Activated T-helper 1 cell treated with anti-CD3 and anti-CD28 coated beads, Interleukin-12 subunit alpha, Interleukin-12 subunit beta, Interleukin-2, Interleukin-4 antibody, amounts not matched to agents 30 ng/mL and 10 ng/mL and 1 ng/mL, durations not matched to agents 14 hours and 24 hours and 36 hours (primary cell): ENCODE data around the gene TAB2. TPM values are rescaled to one million over a fixed set of nuclear protein-coding genes. Genes with fewer than 3 reads are reported as not detected.
"Not testable (repeated sequence)": the region's sequence is repeated elsewhere in the genome, so short reads cannot be mapped to it uniquely, and the experiment has no call there.

Source experiments
- DNase-seq: peaks from one replicate; pipeline ENCODE4 v3.0.0; 2021; ENCODE audit warnings: low spot score
- H3K27ac Mint-ChIP-seq: one replicate; pipeline ENCODE4 v1.8.0; 2021; ENCODE audit warnings: mild to moderate bottlenecking, mixed read lengths
- H3K27me3 Mint-ChIP-seq: one replicate; pipeline ENCODE4 v1.8.0; 2022; ENCODE audit warnings: mild to moderate bottlenecking, moderate library complexity, mixed read lengths; ENCODE audit not compliant: insufficient read depth
- H3K36me3 Mint-ChIP-seq: one replicate; pipeline ENCODE4 v1.8.0; 2021; ENCODE audit warnings: low read depth, mixed read lengths
- H3K4me1 Mint-ChIP-seq: one replicate; pipeline ENCODE4 v1.8.0; 2021; ENCODE audit warnings: low read depth, mixed read lengths
- H3K4me3 Mint-ChIP-seq: one replicate; pipeline ENCODE4 v1.8.0; 2021; ENCODE audit warnings: mild to moderate bottlenecking, moderate library complexity, mixed read lengths
- H3K9me3 Mint-ChIP-seq: one replicate; pipeline ENCODE4 v1.8.0; 2021; ENCODE audit warnings: mixed read lengths
- intact Hi-C: fragments of 100-400 bp; cut with micrococcal nuclease; formaldehyde crosslinking; loops from one replicate; pipeline ENCODE4 v1.15.1; 2024
- total RNA-seq: library from RNA; stranded (reverse); gene quantifications from 2 replicates; pipeline ENCODE4 v1.2.3, GENCODE V29; 2022

TAB2 gene
- total RNA-seq, 1 donor from 2014 or later: 157 TPM

DNA sequence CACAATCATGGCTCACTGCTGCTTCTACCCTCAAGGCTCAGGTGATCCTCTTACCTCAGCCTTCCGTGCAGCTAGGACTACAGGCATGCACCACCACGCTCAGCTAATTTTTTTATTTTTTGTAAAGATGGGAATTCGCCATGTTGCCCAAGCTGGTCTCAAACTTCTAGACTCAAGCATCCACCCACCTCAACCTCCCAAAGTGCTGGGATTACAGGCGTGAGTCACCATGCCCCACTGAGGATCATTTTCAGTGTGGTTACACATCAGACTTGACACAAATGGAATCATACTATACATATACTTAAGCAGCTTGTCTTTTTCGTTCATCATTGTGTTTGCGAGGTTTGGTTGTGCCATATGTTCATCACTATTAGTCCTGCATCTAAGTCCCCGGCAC is 140.7 kb downstream of the TAB2 start:
- Mint-ChIP-seq H3K27me3 (no peaks in the 10 kb centered on the region), H3K4me1 (peaks cover 24% of the 10 kb centered on the region), H3K36me3 (peaks cover 46% of the 10 kb centered on the region), H3K27ac (peak overlapping the region; percentile 34), H3K9me3 (no peaks in the 10 kb centered on the region), H3K4me3 (no peak overlapping the region)
- intact Hi-C loops: no loop called here
- DNase-seq: no peak

DNA sequence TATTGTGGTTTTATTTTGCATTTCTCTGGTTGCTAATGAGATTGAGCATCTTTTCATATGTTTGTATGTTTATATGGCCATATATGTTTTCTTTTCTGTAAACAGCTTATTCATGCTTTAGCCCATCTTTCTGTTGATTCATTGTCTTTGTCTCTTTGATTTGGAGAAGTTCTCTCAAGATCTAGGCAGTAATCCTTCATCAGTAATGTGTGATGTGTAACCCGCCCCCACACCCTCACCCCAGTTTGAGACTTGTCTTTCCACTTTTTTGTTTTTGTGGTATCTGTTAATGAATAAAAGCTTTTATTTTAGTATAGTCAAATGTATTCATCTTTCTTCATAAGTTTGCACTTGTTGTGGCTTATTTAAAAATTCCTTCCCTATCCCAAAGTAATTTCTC is 141.3 kb downstream of the TAB2 start:
- Mint-ChIP-seq H3K9me3 (no peaks in the 10 kb centered on the region), H3K36me3 (peaks cover 49% of the 10 kb centered on the region), H3K27ac (peak overlapping the region; percentile 44), H3K27me3 (no peaks in the 10 kb centered on the region), H3K4me1 (peaks cover 27% of the 10 kb centered on the region), H3K4me3 (peak overlapping the region; percentile 9)
- DNase-seq: no peak
- intact Hi-C loops: no loop called here

DNA sequence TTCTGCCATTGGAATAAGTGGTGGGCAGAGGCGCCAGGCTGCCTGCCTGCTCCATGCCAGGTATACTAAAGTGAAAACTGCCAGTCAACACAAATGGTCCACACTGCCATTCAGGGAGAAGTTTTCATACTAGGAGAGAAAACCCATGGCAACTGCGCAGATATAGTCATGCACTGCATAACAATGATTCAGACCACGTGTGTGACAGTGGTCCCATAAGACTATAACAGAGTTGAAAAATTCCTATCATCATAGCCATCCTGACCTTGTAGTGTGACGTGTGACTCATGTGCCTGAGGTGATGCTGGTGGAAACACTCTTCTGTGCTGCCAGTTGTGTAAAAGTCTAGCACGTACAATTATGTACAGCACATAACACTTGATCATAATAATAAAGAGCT is 142.2 kb downstream of the TAB2 start:
- H3K36me3 Mint-ChIP-seq: peaks cover 59% of the 10 kb centered on the region
- intact Hi-C loops: no loop called here
- no peak for DNase-seq
- H3K9me3 Mint-ChIP-seq: no peaks in the 10 kb centered on the region
- no peak overlapping the region for H3K4me3 Mint-ChIP-seq
- H3K27ac Mint-ChIP-seq: no peak overlapping the region
- no peaks in the 10 kb centered on the region for H3K27me3 Mint-ChIP-seq
- peaks cover 36% of the 10 kb centered on the region for H3K4me1 Mint-ChIP-seq

DNA sequence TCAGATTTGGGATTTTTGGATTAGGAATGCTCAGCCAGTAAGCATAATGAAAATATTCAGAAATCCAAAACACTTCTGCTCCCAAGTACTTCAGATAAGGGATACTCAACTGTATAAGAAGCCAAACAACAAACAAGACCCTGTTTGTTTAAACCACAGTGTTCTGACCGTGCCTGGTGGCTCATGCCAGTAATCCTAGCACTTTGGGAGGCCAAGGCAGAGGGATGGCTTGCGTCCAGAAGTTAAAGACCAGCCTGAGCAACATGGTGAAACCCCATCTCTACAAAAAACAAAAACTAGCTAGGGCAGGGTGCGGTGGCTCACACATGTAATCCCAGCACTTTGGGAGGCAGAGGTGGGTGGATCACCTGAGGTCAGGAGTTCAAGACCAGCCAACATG is 142.7 kb downstream of the TAB2 start:
- Mint-ChIP-seq H3K36me3 (peaks cover 56% of the 10 kb centered on the region), H3K4me1 (peaks cover 34% of the 10 kb centered on the region)
- DNase-seq, H3K27me3 Mint-ChIP-seq, intact Hi-C loops, H3K27ac Mint-ChIP-seq, H3K4me3 Mint-ChIP-seq, H3K9me3 Mint-ChIP-seq: not testable (repeated sequence)

Other genes starting within 250 kb of the TAB2 start
- 11.6 and 12.0 TPM in 2 replicates for gene SUMO4, start 82.5 kb downstream of the TAB2 start, total RNA-seq
- 94.7 and 96.7 TPM in 2 replicates for gene ZC3H12D, start 167.3 kb downstream of the TAB2 start, total RNA-seq
- gene PPIL4, start 228.3 kb downstream of the TAB2 start, total RNA-seq: 25.0 and 26.1 TPM in 2 replicates
- gene GINM1, start 248.7 kb downstream of the TAB2 start, total RNA-seq: 15.4 and 18.6 TPM in 2 replicates